Superior temporal gyrus (tissue), 1 donor: ENCODE results near the gene ARHGEF1.
"Not testable (repeated sequence)": the region's sequence is repeated elsewhere in the genome, so short reads cannot be mapped to it uniquely, and the experiment has no call there.

Experiments used
- DNase-seq: peaks from one replicate; pipeline ENCODE4 v3.0.0-alpha.2; 2016; ENCODE audit errors: extremely low spot score

The ARHGEF1 gene

GRCh38 chr19:41930926-41931592 is 48.1 kb downstream of the ARHGEF1 start:
- no peak for DNase-seq

GRCh38 chr19:41932259-41932719 is 49.3 kb downstream of the ARHGEF1 start:
- DNase-seq: no peak

DNA sequence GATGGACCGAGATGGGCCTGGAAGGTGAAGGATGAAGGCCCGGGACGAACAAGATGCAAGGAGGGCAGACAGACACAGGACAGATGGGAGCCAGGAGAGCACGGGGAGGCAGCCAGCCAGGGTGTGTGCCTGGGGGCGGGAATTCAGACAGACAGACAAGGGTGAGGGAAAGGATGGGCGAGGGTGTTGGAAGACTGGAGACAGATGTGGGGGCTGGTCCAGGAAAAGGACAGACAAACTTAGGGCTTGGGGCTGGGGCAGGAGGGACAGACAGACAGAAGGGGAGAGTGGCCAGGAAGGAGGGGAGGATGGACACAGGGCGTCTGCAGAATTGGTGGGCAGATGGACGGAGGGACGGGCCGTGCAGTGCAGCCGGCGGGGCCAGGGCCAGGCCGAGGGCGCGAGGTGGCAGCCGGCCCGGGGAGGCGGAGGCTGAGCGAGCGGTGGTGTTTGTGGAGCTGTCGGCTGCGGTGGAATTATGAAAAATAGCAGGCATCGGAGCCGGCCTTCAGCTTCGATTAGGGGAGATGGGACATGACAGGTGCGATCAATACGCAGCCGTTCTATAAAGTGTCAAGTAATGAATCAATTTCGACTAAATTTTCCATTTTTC is 49.8 kb downstream of the ARHGEF1 start:
- DNase-seq: no peak

DNA sequence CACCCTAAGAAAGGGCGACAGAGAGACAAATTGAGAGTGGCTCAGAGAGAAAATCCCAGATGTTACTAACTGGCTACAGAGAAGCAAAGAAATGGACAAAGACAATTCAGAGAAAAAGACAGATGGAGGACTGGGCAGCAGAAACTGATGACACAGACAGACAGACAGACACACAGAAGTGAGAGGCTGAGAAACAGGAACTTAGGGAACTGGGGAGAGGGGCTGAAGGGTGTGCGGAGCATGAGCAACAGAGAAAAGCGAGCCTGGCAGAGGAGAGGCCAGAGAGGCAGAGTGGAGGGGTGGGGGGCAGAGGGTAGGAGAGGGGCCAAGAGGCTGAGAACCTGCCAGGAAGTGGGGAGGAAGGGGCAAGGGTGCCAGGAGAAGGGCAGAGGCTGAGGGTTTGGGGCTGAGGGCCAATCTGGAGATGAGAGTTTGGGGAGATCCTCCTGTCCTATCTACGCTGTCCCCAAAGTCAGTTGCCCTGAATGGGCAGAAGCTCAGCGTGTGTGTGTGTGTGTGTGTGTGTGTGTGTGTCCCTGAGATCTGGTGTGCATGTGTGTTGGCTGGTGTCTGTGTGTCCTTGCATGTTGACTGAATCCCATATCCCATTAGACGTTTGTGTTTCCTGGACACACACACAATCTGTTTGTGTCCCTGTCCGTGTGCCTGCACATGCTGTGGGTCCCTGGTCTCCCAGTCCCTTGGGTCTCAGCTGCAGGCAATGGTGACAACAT is 50.9 kb downstream of the ARHGEF1 start:
- no peak for DNase-seq

DNA sequence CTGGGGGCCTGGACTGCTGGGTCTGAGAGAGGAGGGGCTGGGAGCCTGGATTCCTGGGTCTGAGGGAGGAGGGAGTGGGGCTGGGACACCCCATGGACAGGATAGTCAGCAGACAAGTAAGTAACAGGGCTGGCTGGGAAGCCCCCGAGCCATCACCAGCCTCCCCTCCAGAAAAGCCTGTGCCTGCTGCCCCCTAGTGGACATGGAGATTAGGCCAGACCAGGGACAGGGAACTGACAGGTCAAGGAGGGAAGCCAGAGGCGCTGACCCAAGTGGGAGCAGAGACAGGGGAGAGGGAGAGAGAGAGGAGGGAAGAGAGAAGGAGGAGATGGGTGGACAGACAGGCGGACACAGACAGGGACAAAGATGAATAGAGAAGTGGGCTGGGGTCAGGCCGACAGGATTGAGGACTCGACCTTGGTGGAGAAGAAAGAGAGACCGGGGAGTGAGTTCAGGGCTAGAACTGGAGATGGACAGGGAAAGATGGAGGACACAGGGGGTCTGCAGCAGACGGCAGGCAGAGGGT is 51.9 kb downstream of the ARHGEF1 start:
- peak; percentile 71 for DNase-seq

GRCh38 chr19:41935760-41936415 is 52.9 kb downstream of the ARHGEF1 start:
- no peak for DNase-seq

- DNase-seq: no peak
Measured at GRCh38 chr19:41936416-41936850, 53.4 kb downstream of the ARHGEF1 start.

DNA sequence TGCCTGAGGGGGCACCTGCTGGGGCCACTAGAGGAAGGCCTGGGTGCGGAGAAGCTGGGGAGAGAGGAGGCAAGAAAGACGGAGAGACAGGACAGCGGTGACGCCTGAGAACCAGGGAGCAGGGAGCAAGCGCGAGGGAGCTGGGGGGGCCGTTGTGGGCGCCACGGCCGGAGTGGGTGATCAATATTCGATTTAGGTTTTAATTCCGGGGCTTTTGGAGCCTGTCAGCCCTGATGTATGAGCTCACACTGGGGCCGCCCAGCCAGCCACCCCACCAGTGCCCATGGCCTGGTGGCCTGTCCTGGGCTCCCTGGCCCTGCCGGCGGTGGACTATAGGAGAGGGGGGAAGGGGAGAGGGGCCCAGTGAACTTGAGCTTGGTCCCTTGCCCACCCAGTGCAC is 54.0 kb downstream of the ARHGEF1 start:
- DNase-seq: no peak

DNA sequence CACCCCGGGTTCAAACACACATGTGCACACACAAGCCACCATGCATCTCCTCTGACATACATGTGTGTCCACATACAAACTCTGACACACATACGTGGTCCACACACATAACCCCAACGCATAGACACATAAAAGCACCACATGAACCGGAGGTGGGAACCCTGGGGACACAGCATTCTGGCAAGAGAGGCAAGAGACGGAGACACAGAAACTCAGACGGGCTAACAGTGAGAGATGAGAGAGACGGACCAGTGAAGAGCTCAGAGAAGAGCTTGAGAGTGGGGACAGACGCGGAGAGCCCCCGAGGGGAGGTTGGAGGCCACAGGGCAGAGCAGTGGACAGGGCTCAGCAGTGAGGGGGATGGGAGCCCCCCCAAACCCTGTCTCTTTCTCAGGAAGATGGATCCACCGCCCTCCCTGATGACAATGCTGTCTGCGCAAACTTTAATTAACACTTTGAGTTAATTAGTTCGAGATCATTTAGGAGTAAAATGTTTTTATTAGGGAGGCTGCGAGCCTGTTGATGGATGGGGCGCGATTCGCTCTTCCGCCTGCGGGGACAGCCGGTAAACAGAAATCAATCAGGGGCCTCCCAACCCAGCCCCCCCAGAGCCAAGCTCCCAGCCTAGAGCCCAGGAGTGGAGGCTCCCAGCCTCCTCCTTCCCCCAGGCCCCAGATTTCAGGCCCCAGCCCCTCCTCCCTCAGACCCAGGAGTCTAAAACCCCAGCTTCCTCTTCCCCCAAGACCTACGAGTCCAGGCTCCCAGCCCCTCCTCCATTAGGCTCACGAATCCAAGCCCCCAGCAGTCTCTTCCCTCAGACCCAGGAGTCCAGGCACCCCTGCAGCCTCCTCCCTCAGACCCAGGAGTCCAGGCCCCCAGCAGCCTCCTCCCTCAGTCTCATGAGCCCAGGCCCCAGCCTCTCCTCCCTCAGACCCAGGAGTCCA is 54.8 kb downstream of the ARHGEF1 start:
- DNase-seq: no peak

DNA sequence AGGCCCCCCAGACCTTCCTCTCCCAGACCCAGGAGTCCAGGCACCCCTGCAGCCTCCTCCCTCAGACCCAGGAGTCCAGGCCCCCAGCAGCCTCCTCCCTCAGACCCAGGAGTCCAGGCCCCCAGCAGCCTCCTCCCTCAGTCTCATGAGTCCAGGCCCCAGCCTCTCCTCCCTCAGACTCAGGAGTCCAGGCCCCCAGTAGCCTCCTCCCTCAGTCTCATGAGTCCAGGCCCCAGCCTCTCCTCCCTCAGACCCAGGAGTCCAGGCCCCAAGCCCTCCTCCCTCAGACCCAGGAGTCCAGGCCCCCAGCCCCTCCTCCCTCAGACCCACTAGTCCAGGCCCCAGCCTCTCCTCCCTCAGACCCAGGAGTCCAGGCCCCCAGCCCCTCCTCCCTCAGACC is 56.2 kb downstream of the ARHGEF1 start:
- not testable (repeated sequence) for DNase-seq

DNA sequence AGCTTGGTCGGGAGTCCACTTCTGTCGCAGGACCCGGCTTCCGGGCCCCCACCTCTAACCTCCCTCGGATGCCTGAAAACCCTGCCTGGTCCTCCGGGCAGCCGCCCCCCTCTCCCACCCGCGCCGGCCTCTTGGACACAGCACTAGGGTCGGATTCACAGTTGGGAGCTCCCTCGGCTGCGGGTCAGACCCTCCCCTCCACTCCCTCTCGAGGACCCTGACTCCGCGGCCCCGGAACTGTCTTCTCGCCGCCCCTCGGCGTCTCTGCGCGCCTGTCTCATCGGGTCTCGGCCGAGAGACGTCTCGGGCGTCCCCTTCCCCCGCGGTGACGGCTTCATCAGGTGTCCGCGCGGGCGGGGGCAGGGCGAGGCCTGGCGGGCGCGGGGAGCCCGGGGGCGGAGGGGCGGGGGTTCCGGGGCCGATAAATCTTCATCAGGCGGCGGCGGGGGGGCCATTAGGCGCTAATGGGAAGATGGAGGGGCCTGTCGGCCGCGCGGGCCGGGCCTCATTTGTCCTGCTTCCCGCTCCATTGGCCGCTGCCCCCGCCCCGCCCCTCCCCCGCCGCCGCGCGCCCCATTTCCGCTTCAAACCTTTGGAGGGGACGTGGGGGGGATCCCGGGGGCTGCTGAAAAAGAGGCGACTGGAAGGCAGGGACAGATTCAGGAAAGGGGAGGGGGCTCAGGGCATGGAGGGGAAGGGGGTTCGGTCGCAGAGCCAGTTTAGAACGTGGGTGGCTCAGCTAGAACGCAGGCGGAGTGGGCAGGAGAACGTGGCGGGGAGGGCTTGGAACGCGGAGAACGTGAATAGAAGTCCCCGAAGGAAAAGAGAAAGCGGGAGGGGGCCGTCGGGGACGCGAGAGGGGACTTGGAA is 57.1 kb downstream of the ARHGEF1 start:
- DNase-seq: no peak

DNA sequence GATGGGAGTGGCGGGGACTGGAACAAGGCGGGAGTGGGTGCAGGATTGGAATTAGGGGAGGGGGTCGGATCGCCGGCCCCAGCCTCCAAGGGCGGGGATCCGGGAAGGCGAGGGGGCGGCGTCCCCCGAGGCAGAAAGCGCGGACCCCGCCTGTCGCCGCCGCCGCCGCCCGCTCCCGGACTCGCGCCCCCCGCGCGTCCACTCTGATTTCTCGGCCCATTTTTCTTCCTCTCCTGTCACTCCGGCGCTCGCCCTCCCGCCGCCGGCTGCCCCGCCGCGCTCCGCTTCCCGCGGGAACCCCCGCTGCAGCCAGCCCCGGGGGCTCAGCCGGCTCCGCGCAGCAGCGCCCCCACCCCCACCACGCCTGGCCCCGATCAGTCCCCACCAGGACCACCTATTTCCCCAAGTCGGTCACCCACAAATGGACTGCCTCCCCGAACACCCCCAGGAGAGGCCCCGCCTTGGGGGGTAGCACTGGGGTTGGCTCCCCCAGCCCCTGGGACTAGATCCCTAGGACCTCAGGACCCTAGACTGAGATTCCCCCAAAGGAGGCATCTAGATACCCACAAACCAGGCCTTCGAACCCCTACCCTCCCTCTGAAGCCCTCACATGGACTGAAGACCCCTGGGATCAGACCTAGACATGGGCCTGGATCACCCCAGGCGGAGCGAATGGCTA is 57.9 kb downstream of the ARHGEF1 start:
- no peak for DNase-seq

DNA sequence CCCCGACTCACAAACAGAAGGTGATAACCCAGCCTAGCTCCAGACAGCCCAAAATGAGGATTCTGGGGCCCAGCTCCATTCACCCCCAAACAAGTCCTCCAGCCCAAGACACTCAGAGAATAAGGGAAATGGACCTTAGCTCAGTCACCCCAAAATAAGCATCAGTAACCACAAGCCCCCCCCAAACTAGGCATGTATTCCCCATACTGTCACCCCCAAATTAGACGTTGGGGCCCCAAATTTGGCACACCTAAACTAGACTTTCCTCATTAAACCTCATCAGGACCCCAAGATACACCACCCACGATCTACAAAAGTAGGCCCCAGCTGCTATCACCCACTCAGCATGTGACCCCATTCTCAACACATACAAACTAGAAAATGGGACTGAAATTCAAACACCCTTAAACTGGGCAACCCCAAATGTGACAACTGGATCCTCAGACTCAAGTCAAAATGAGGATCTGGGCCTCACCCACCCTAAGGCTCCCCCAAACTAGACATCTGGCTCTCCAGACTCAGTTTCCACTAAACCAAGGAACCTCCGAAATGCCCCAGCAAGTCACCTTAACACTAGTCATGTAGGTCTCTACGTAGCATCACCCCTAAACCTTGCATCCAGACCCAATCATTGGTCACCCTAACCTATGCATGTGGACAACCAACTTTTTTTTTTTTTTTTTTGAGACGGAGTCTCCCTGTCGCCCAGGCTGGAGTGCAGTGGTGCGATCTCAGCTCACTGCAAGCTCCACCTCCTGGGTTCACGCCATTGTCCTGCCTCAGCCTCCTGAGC is 58.6 kb downstream of the ARHGEF1 start:
- DNase-seq: no peak

- no peak for DNase-seq
Measured at GRCh38 chr19:41944336-41944735, 61.4 kb downstream of the ARHGEF1 start.

DNA sequence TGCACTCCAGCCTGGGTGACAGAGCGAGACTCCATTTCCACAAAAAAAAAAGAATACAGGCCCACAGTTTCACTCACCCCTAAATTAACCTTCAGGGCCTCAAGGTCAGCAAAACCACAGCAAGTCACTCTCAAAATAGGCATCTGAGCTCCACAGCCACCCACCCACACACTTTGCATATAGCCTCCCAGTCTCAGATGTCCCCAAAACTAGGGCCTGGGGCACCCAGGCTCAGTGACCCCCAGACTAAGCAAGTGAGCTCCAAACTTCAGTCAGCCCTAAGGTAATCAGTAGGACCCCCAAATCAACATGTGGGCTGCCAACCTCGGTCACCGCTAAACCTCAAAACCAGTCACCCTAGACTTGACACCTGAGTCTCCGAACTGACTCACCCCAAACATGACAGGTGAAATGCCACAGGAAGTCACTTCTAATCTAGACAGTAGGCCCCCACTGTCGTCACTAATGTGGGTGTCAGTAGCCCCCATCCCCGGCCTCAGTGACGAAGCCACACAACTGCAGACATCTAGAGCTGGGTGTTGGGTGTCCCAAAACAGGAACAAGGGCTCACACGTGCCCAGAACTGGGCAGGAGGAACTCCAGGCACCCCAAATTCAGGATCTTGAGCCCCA is 62.3 kb downstream of the ARHGEF1 start:
- DNase-seq: no peak

GRCh38 chr19:41947091-41947490 is 64.1 kb downstream of the ARHGEF1 start:
- no peak for DNase-seq

- peak; percentile 88 for DNase-seq
Measured at GRCh38 chr19:41951686-41952172, 68.7 kb downstream of the ARHGEF1 start.

- no peak for DNase-seq
Measured at GRCh38 chr19:41955521-41955920, 72.5 kb downstream of the ARHGEF1 start.
